CD4-positive, CD25-positive, alpha-beta regulatory T cell (primary cell): ENCODE data around the gene DHRS12. TPM values are rescaled to one million over a fixed set of nuclear protein-coding genes. Genes with fewer than 3 reads are reported as not detected.

Source experiments
- ATAC-seq, 2 donors: fragments of 150-1000 bp; cut with Tn5 transposase; one replicate each; pipeline ENCODE4 v1.10.0; 2021; ENCODE audit warnings: low read depth in 2 of 2, moderate number of reproducible peaks in 2 of 2, moderate library complexity in 1 of 2
- DNase-seq, 3 donors: peaks; one replicate each; pipeline versions ENCODE4 v3.0.0 to v3.0.0-alpha.2; 2012 to 2022; ENCODE audit warnings: mixed read lengths in 1 of 3
- H3K27ac ChIP-seq: one replicate; pipeline ENCODE4 v1.7.0; 2013; ENCODE audit warnings: mild to moderate bottlenecking, low read length; ENCODE audit not compliant: insufficient read depth, poor library complexity, severe bottlenecking
- H3K27me3 ChIP-seq: one replicate; pipeline ENCODE4 v1.7.0; 2013; ENCODE audit warnings: low read length; ENCODE audit not compliant: control insufficient read depth, insufficient read depth
- H3K36me3 ChIP-seq: one replicate; pipeline ENCODE4 v1.7.0; 2013; ENCODE audit warnings: mild to moderate bottlenecking, low read length, moderate library complexity; ENCODE audit not compliant: control insufficient read depth, insufficient read depth
- H3K4me1 ChIP-seq: 2 replicates; pipeline ENCODE4 v1.7.0; 2013; ENCODE audit warnings: mild to moderate bottlenecking, low read length; ENCODE audit not compliant: insufficient read depth, control insufficient read depth, poor library complexity, severe bottlenecking
- H3K4me3 ChIP-seq: one replicate; pipeline ENCODE4 v1.7.0; 2013; ENCODE audit warnings: low read depth, mild to moderate bottlenecking, low read length, moderate library complexity
- H3K9me3 ChIP-seq, 2 experiments: 1 replicate in 1 of 2; 2 replicates in 1 of 2; pipeline ENCODE4 v1.7.0; 2013; ENCODE audit warnings: low read length in 2 of 2, mild to moderate bottlenecking in 1 of 2, moderate library complexity in 1 of 2; ENCODE audit not compliant: control insufficient read depth in 2 of 2
- H3K27ac Mint-ChIP-seq, 3 donors: one replicate each; pipeline ENCODE4 v1.8.0; 2020 to 2022; ENCODE audit warnings: mild to moderate bottlenecking in 3 of 3, mixed read lengths in 3 of 3, moderate library complexity in 2 of 3
- H3K27me3 Mint-ChIP-seq: one replicate; pipeline ENCODE4 v1.8.0; 2022; ENCODE audit warnings: mild to moderate bottlenecking, mixed read lengths
- H3K36me3 Mint-ChIP-seq: one replicate; pipeline ENCODE4 v1.8.0; 2020; ENCODE audit warnings: mixed read lengths
- H3K4me1 Mint-ChIP-seq, 4 donors: one replicate each; pipeline ENCODE4 v1.8.0; 2020 to 2022; ENCODE audit warnings: mixed read lengths in 4 of 4, mild to moderate bottlenecking in 1 of 4
- H3K4me3 Mint-ChIP-seq, 4 donors: one replicate each; pipeline ENCODE4 v1.8.0; 2020 to 2022; ENCODE audit warnings: mild to moderate bottlenecking in 4 of 4, mixed read lengths in 4 of 4, moderate library complexity in 3 of 4
- H3K9me3 Mint-ChIP-seq, 7 donors: one replicate each; pipeline ENCODE4 v1.8.0; 2020 to 2022; ENCODE audit warnings: mixed read lengths in 7 of 7, mild to moderate bottlenecking in 3 of 7, moderate library complexity in 2 of 7
- polyA plus RNA-seq, 4 donors: library from polyadenylated mRNA; unstranded; fragments of 300-500 nt; fragmentation: Illumina TruSeq; gene quantifications; one replicate each; pipeline ENCODE4 v1.2.3, GENCODE V29; 2021
- total RNA-seq: library from RNA; stranded (reverse); gene quantifications from one replicate; pipeline ENCODE4 v1.2.3, GENCODE V29; 2022

The DHRS12 gene
- total and polyA plus RNA-seq, 5 donors from 2014 or later, result 25.9 to 42.9 (median 32.1) TPM

- peaks cover 42% of the 10 kb centered on the region for H3K36me3 ChIP-seq
- no peak overlapping the region for H3K4me3 ChIP-seq
- ATAC-seq (no peak), DNase-seq (no peak)
- no peaks in the 10 kb centered on the region for H3K27me3 ChIP-seq
- Mint-ChIP-seq H3K27ac (no peak overlapping the region), H3K4me3 (no peak overlapping the region), H3K36me3 (peaks cover 46% of the 10 kb centered on the region), H3K9me3 (peaks cover 0 to 12% (median 6%) of the 10 kb centered on the region in 7 donors), H3K4me1 (peaks cover 0 to 3% (median 1%) of the 10 kb centered on the region in 4 donors), H3K27me3 (no peaks in the 10 kb centered on the region)
- H3K4me1 ChIP-seq, result no peaks in the 10 kb centered on the region
- H3K27ac ChIP-seq, result no peak overlapping the region
- H3K9me3 ChIP-seq, result peaks cover 16 to 19% of the 10 kb centered on the region in 2 experiments
These were observed 58.7 kb downstream of the DHRS12 start for GRCh38 chr13:51745243-51745642.

GRCh38 chr13:51742611-51743010, 61.4 kb downstream of the DHRS12 start:
- H3K27ac ChIP-seq, result no peak overlapping the region
- peaks cover 0 to 5% (median 2%) of the 10 kb centered on the region in 7 donors for H3K9me3 Mint-ChIP-seq
- DNase-seq (no peak), ATAC-seq (no peak)
- peaks cover 45% of the 10 kb centered on the region for H3K36me3 Mint-ChIP-seq
- peaks cover 0 to 3% (median 2%) of the 10 kb centered on the region in 4 donors for H3K4me1 Mint-ChIP-seq
- peaks cover 4 to 7% of the 10 kb centered on the region in 2 experiments for H3K9me3 ChIP-seq
- no peak overlapping the region for H3K4me3 ChIP-seq
- H3K27me3 Mint-ChIP-seq, result no peaks in the 10 kb centered on the region
- peaks cover 46% of the 10 kb centered on the region for H3K36me3 ChIP-seq
- H3K4me1 ChIP-seq, result peaks cover 1% of the 10 kb centered on the region
- H3K27ac Mint-ChIP-seq, result peak overlapping the region in 1 of 3 donors; percentile 25
- H3K27me3 ChIP-seq, result no peaks in the 10 kb centered on the region
- no peak overlapping the region for H3K4me3 Mint-ChIP-seq

GRCh38 chr13:51742031-51742430, 61.9 kb downstream of the DHRS12 start:
- no peak overlapping the region for H3K4me3 Mint-ChIP-seq
- peak overlapping the region in 1 of 3 donors; percentile 47 for H3K27ac Mint-ChIP-seq
- ATAC-seq (no peak), DNase-seq (no peak)
- no peaks in the 10 kb centered on the region for H3K27me3 ChIP-seq
- H3K27ac ChIP-seq, result no peak overlapping the region
- H3K36me3 Mint-ChIP-seq, result peaks cover 45% of the 10 kb centered on the region
- no peaks in the 10 kb centered on the region for H3K27me3 Mint-ChIP-seq
- no peak overlapping the region for H3K4me3 ChIP-seq
- H3K9me3 ChIP-seq, result peaks cover under 1 to 2% of the 10 kb centered on the region in 2 experiments
- peaks cover 0 to 5% (median 3%) of the 10 kb centered on the region in 4 donors for H3K4me1 Mint-ChIP-seq
- peaks cover 4% of the 10 kb centered on the region for H3K4me1 ChIP-seq
- H3K36me3 ChIP-seq, result peaks cover 43% of the 10 kb centered on the region
- H3K9me3 Mint-ChIP-seq, result peaks cover 0 to 2% (median 0%) of the 10 kb centered on the region in 7 donors

GRCh38 chr13:51740698-51741097, 63.3 kb downstream of the DHRS12 start:
- H3K36me3 Mint-ChIP-seq, result peaks cover 45% of the 10 kb centered on the region
- H3K4me3 ChIP-seq, result no peak overlapping the region
- H3K27ac ChIP-seq, result no peak overlapping the region
- no peaks in the 10 kb centered on the region for H3K9me3 ChIP-seq
- no peak overlapping the region for H3K4me3 Mint-ChIP-seq
- H3K27ac Mint-ChIP-seq, result peak overlapping the region in 1 of 3 donors; percentile 46
- H3K4me1 ChIP-seq, result peaks cover 4% of the 10 kb centered on the region
- ATAC-seq (no peak), DNase-seq (no peak)
- no peaks in the 10 kb centered on the region for H3K27me3 Mint-ChIP-seq
- peaks cover 0 to 2% (median 0%) of the 10 kb centered on the region in 7 donors for H3K9me3 Mint-ChIP-seq
- peaks cover 46% of the 10 kb centered on the region for H3K36me3 ChIP-seq
- H3K27me3 ChIP-seq, result no peaks in the 10 kb centered on the region
- peaks cover 4 to 6% (median 4%) of the 10 kb centered on the region in 4 donors for H3K4me1 Mint-ChIP-seq

- peaks cover 4 to 6% (median 5%) of the 10 kb centered on the region in 4 donors for H3K4me1 Mint-ChIP-seq
- DNase-seq (no peak), ATAC-seq (no peak)
- Histone ChIP-seq H3K27me3 (no peaks in the 10 kb centered on the region), H3K27ac (no peak overlapping the region), H3K9me3 (no peaks in the 10 kb centered on the region), H3K36me3 (peaks cover 49% of the 10 kb centered on the region), H3K4me1 (peaks cover 4% of the 10 kb centered on the region), H3K4me3 (no peak overlapping the region)
- H3K4me3 Mint-ChIP-seq, result no peak overlapping the region
- peaks cover 41% of the 10 kb centered on the region for H3K36me3 Mint-ChIP-seq
- peaks cover 0 to 2% (median 0%) of the 10 kb centered on the region in 7 donors for H3K9me3 Mint-ChIP-seq
- H3K27me3 Mint-ChIP-seq, result no peaks in the 10 kb centered on the region
- peak overlapping the region in 2 of 3 donors; percentile 14 to 44 for H3K27ac Mint-ChIP-seq
These were observed 64.8 kb downstream of the DHRS12 start for GRCh38 chr13:51739027-51739764.

- Histone ChIP-seq H3K27me3 (no peaks in the 10 kb centered on the region), H3K9me3 (no peaks in the 10 kb centered on the region), H3K36me3 (peaks cover 49% of the 10 kb centered on the region), H3K4me3 (no peak overlapping the region), H3K27ac (no peak overlapping the region), H3K4me1 (peaks cover 4% of the 10 kb centered on the region)
- Mint-ChIP-seq H3K27me3 (no peaks in the 10 kb centered on the region), H3K4me1 (peaks cover 4 to 10% (median 5%) of the 10 kb centered on the region in 4 donors), H3K4me3 (no peak overlapping the region), H3K36me3 (peaks cover 42% of the 10 kb centered on the region), H3K9me3 (peaks cover 0 to under 1% (median 0%) of the 10 kb centered on the region in 7 donors), H3K27ac (peak overlapping the region in 1 of 3 donors; percentile 44)
- DNase-seq (no peak), ATAC-seq (no peak)
These were observed 65.6 kb downstream of the DHRS12 start for GRCh38 chr13:51738226-51738905.

GRCh38 chr13:51737609-51738008, 66.4 kb downstream of the DHRS12 start:
- no peak for ATAC-seq
- no peak overlapping the region for H3K4me3 ChIP-seq
- peaks cover 4% of the 10 kb centered on the region for H3K4me1 ChIP-seq
- peaks cover 43% of the 10 kb centered on the region for H3K36me3 ChIP-seq
- peak overlapping the region in 1 of 3 donors; percentile 41 for H3K27ac Mint-ChIP-seq
- H3K9me3 Mint-ChIP-seq, result peaks cover 0 to 1% (median 0%) of the 10 kb centered on the region in 7 donors
- DNase-seq, result no peak
- no peaks in the 10 kb centered on the region for H3K27me3 Mint-ChIP-seq
- no peaks in the 10 kb centered on the region for H3K9me3 ChIP-seq
- no peak overlapping the region for H3K27ac ChIP-seq
- no peaks in the 10 kb centered on the region for H3K27me3 ChIP-seq
- H3K4me1 Mint-ChIP-seq, result peaks cover 4 to 12% (median 5%) of the 10 kb centered on the region in 4 donors
- no peak overlapping the region for H3K4me3 Mint-ChIP-seq
- H3K36me3 Mint-ChIP-seq, result peaks cover 39% of the 10 kb centered on the region
